ENCODE data around the gene ENAM. TPM values are rescaled to one million over a fixed set of nuclear protein-coding genes. Genes with fewer than 3 reads are reported as not detected.

ENAM gene
- total RNA-seq, 3 donors from 2014 or later = not detected

DNA sequence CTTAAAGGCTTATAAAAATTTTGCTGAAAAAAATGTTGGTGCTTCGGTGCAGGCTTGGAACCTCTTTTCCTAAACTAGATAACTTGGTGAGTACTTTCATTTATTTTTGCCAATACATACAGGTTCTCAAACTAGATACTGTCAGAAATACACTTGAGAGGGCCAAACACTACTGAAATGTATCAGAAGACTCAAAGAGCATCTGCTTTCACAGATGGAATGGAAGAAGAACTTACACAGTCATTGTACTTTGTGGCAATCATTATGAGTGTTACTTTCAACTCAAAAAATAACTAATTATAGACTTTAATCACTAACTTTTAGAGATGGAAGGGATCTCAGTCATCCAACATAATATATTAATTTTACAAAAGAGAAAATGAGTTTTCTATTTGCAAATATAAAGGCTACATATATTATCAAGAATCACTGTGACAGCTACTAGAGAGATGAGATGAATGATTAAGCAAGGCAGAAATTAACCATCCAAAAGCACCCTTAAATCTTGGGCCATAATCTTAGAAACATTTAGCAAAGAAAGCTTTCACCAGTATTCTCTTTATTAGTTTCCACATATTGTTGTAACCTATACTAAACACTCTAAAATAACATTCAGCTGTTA lies 1.0 kb downstream of the ENAM start:
- intact Hi-C loops (cut with DNase I, micrococcal nuclease) = no loop called here
- Histone ChIP-seq H3K9me3 (no peaks in the 10 kb centered on the region), H3K4me3 (no peak overlapping the region), H3K4me1 (ENCODE audit: low read depth) (no peaks in the 10 kb centered on the region), H3K36me3 (ENCODE audit: low read depth) (no peaks in the 10 kb centered on the region)
- no peak for TF ChIP-seq CTCF (IDR thresholded peaks at IDR 0.05)
- ATAC-seq (no peak), DNase-seq (no peak)

DNA sequence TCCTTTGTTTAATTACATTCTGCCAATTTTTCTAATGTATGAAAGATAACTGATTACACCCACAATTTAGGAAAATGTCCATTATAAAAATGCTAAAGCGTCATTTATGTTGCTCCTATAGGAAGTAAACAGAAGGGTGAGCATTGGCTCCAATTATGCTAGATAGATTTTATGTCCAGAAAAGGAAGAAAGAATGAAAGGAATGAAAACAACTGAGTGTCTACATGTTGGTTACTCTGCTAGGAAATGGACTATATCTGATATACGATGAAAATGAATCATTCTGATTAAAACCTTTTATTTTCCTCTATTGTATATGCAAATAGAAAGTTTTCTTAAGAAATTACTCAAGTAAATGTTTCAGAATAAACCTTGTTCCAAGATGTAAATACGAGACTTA lies 1.6 kb downstream of the ENAM start:
- Histone ChIP-seq H3K9me3 (no peaks in the 10 kb centered on the region), H3K4me1 (ENCODE audit: low read depth) (no peaks in the 10 kb centered on the region), H3K4me3 (no peak overlapping the region), H3K36me3 (ENCODE audit: low read depth) (no peaks in the 10 kb centered on the region)
- TF ChIP-seq CTCF (IDR thresholded peaks at IDR 0.05) = no peak
- ATAC-seq (no peak), DNase-seq (no peak)
- intact Hi-C loops (cut with DNase I, micrococcal nuclease) = no loop called here

GRCh38 chr4:70632028-70632427 lies 3.5 kb downstream of the ENAM start:
- no peaks in the 10 kb centered on the region for H3K9me3 ChIP-seq
- ATAC-seq (no peak), DNase-seq (no peak)
- no peaks in the 10 kb centered on the region for H3K36me3 ChIP-seq (ENCODE audit: low read depth)
- TF ChIP-seq CTCF (IDR thresholded peaks at IDR 0.05) = no peak
- no peak overlapping the region for H3K4me3 ChIP-seq
- intact Hi-C loops (cut with DNase I, micrococcal nuclease) = no loop called here
- no peaks in the 10 kb centered on the region for H3K4me1 ChIP-seq (ENCODE audit: low read depth)

DNA sequence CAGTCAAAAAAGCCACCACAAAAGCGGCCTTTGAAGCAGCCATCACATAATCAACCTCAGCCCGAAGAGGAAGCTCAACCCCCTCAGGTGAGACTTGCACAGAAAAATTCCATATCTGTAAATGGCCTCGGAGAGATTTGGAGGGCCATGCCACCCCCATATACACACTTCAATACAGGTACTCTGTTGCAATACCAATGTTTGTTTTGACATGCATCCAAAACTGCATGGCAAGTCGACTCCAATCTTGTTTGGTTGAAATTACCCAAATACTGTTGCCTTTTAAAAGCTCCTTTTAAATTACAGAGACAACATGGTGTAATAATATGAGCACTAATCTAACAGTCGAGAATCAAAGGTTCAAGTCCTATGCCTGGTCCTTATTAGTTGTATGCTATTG lies 5.9 kb downstream of the ENAM start:
- H3K36me3 ChIP-seq (ENCODE audit: low read depth) = no peaks in the 10 kb centered on the region
- DNase-seq (no peak), ATAC-seq (no peak)
- H3K9me3 ChIP-seq = no peaks in the 10 kb centered on the region
- TF ChIP-seq CTCF (IDR thresholded peaks at IDR 0.05) = no peak
- intact Hi-C loops (cut with DNase I, micrococcal nuclease) = no loop called here
- no peak overlapping the region for H3K4me3 ChIP-seq
- H3K4me1 ChIP-seq (ENCODE audit: low read depth) = no peaks in the 10 kb centered on the region

GRCh38 chr4:70637239-70637913 lies 8.8 kb downstream of the ENAM start:
- H3K36me3 ChIP-seq (ENCODE audit: low read depth) = no peaks in the 10 kb centered on the region
- no peaks in the 10 kb centered on the region for H3K4me1 ChIP-seq (ENCODE audit: low read depth)
- no peak overlapping the region for H3K4me3 ChIP-seq
- DNase-seq (no peak), ATAC-seq (no peak)
- no peaks in the 10 kb centered on the region for H3K9me3 ChIP-seq
- intact Hi-C loops (cut with DNase I, micrococcal nuclease) = no loop called here
- no peak for TF ChIP-seq CTCF (IDR thresholded peaks at IDR 0.05)
